C4-2B (cell line): ENCODE data around the gene C1QTNF1.

ENCODE experiments used
- H3K27ac ChIP-seq: fragments of 450-650 bp; 2 replicates; pipeline ENCODE4 v1.5.1; 2017
- ZFX ChIP-seq: fragments of 450-650 bp; IDR thresholded peaks from 2 replicates; pipeline ENCODE4 v1.6.1; 2017
- TF ChIP-seq, protein P1 (sequence below): fragments of 450-650 bp; conservative IDR thresholded peaks from 2 replicates; pipeline ENCODE4 v1.5.1; 2017; ENCODE audit warnings: mild to moderate bottlenecking

The C1QTNF1 gene

GRCh38 chr17:78979780-78980623 lies 44.0 kb upstream of the C1QTNF1 start, which contains the start of gene LGALS3BP:
Gene LGALS3BP (minus strand): TSS chr17:78979923. CDS start chr17:78977191, 2,732 bp downstream.
- TF ChIP-seq, protein P1, sequence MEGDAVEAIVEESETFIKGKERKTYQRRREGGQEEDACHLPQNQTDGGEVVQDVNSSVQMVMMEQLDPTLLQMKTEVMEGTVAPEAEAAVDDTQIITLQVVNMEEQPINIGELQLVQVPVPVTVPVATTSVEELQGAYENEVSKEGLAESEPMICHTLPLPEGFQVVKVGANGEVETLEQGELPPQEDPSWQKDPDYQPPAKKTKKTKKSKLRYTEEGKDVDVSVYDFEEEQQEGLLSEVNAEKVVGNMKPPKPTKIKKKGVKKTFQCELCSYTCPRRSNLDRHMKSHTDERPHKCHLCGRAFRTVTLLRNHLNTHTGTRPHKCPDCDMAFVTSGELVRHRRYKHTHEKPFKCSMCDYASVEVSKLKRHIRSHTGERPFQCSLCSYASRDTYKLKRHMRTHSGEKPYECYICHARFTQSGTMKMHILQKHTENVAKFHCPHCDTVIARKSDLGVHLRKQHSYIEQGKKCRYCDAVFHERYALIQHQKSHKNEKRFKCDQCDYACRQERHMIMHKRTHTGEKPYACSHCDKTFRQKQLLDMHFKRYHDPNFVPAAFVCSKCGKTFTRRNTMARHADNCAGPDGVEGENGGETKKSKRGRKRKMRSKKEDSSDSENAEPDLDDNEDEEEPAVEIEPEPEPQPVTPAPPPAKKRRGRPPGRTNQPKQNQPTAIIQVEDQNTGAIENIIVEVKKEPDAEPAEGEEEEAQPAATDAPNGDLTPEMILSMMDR: no peak
- no peak for TF ChIP-seq ZFX
- no peak within 1 kb of the TSS for H3K27ac ChIP-seq

- no peak for TF ChIP-seq ZFX
- TF ChIP-seq, protein P1: no peak
- no peak overlapping the region for H3K27ac ChIP-seq
These were observed 43.4 kb upstream of the C1QTNF1 start for GRCh38 chr17:78980624-78980972.

- TF ChIP-seq, protein P1: no peak
- TF ChIP-seq ZFX: no peak
- no peak overlapping the region for H3K27ac ChIP-seq
These were observed 42.7 kb upstream of the C1QTNF1 start for GRCh38 chr17:78981010-78981888.

- no peak overlapping the region for H3K27ac ChIP-seq
These were observed 38.6 kb upstream of the C1QTNF1 start for GRCh38 chr17:78985395-78985794.

GRCh38 chr17:78986048-78986648 lies 37.8 kb upstream of the C1QTNF1 start:
- no peak overlapping the region; the same call in 1 of the 2 replicates for H3K27ac ChIP-seq
- no peak for TF ChIP-seq ZFX
- TF ChIP-seq, protein P1: no peak; the same call in 1 of the 2 replicates

More at GRCh38 chr17:78985395-78985794, 38.6 kb upstream of the C1QTNF1 start:
- TF ChIP-seq, protein P1: no peak
- no peak for TF ChIP-seq ZFX

- H3K27ac ChIP-seq: peak overlapping the region; percentile 6; the same call in 1 of the 2 replicates
- TF ChIP-seq, protein P1: no peak
- TF ChIP-seq ZFX: no peak
These were observed 37.2 kb upstream of the C1QTNF1 start for GRCh38 chr17:78986649-78987328.
